Measurements from ENCODE around the gene OR5C1.
A peak's percentile ranks its signal among the peaks of the same experiment; 100 is the strongest.
"Not testable (repeated sequence)": the region's sequence is repeated elsewhere in the genome, so short reads cannot be mapped to it uniquely, and the experiment has no call there.

Gene OR5C1

DNA sequence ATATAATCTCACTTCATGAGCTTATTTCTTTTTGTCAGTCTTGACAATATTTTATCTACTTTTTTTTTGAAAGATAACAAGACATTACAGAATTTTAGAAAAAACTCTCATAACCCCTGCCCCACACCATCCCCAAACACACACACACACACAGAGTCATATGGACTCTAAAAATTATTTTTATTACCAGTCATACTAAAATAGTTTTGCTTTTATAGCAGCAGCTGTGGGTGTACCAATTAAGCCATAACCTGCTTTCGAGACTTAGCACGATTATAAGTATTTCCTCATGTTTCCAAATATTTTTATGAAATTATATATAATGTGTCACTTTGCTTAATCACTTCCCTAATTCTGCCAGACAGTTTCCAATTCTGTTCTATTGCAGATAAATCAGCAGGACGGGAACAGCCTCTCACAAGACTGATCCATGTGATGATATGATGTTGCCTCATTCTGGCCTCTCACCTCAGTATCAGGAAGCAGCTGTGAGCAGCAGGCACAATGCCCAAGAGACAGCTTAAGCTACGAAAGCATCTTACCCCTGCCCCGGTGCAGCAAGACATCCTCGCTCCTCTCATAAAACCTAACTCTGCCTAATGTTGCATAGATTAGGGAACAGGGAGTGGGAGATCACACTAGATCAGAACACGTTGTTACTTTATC, 32.7 kb downstream of the OR5C1 start:
- TF ChIP-seq, protein P1, sequence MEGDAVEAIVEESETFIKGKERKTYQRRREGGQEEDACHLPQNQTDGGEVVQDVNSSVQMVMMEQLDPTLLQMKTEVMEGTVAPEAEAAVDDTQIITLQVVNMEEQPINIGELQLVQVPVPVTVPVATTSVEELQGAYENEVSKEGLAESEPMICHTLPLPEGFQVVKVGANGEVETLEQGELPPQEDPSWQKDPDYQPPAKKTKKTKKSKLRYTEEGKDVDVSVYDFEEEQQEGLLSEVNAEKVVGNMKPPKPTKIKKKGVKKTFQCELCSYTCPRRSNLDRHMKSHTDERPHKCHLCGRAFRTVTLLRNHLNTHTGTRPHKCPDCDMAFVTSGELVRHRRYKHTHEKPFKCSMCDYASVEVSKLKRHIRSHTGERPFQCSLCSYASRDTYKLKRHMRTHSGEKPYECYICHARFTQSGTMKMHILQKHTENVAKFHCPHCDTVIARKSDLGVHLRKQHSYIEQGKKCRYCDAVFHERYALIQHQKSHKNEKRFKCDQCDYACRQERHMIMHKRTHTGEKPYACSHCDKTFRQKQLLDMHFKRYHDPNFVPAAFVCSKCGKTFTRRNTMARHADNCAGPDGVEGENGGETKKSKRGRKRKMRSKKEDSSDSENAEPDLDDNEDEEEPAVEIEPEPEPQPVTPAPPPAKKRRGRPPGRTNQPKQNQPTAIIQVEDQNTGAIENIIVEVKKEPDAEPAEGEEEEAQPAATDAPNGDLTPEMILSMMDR (IDR thresholded peaks at IDR 0.05; ENCODE audit: low read depth, low read length), result no peak
- H3K4me3 ChIP-seq (ENCODE audit: low read depth, low read length), result no peak overlapping the region

GRCh38 chr9:122822056-122822455, 33.3 kb downstream of the OR5C1 start:
- TF ChIP-seq, protein P1 (IDR thresholded peaks at IDR 0.05; ENCODE audit: low read depth, low read length), result no peak
- no peak overlapping the region for H3K4me3 ChIP-seq (ENCODE audit: low read depth, low read length)

DNA sequence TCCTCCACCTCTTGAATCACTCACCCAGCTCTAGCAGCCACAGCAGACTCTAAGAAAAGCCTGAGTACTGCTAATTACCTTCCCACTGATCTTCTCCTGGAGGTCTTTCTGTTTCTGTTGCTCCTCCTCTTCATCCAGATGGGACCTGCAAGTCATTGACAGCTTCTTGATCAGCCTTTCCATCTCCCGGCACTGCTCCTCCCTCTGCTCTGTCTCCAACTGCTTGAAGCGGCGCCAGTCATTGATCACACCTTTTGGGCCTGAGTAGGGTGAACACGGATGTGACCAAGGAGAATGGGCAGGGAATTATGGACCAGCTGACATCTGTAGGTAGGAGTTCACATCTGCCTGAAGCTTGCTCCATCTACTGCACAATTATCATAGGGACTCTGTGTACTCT, 34.2 kb downstream of the OR5C1 start:
- no peak overlapping the region for H3K4me3 ChIP-seq (ENCODE audit: low read depth, low read length)
- TF ChIP-seq, protein P1 (IDR thresholded peaks at IDR 0.05; ENCODE audit: low read depth, low read length), result no peak

DNA sequence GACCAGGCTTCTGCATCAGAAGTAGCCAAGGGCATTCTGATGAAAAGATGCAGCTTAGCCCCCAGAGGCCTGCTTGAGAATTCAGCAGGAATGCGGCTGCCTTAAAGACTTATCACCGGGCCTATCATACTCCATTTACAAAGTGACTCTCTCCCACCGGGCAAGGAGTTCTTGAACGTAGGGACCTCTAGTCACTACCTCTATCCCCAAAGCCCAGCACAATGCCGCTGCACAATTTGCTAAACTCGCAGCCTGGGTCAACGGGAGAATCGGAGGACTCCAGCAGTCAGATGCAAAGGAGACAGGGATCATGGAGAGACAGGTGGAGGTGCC, 39.0 kb downstream of the OR5C1 start:
- TF ChIP-seq, protein P1 (IDR thresholded peaks at IDR 0.05; ENCODE audit: low read depth, low read length), result no peak
- H3K4me3 ChIP-seq (ENCODE audit: low read depth, low read length), result peak overlapping the region; percentile 96

GRCh38 chr9:122828965-122829284, 40.2 kb downstream of the OR5C1 start:
- peak overlapping the region; percentile 96 for H3K4me3 ChIP-seq (ENCODE audit: low read depth, low read length)

DNA sequence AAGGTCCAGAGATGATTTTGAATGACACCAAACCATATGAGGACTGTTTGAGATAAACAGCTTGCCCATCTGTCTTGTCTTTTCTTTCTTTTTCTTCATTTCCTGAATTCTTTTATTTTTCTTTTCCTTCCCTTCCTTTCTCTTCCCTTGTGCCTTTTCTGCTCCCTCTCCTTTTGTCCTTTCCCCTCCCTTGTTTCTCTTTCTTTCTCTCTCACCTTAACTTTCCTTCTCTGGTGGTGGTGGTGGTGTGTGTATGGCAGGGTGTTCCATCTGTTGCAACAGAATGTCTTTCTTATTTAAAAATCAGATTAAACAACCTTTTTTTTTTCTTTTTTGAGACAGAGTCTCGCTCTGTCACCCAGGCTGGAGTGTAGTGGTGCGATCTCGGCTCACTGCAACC, 43.5 kb downstream of the OR5C1 start:
- TF ChIP-seq, protein P1 (IDR thresholded peaks at IDR 0.05; ENCODE audit: low read depth, low read length), result no peak
- H3K4me3 ChIP-seq (ENCODE audit: low read depth, low read length), result no peak overlapping the region

- H3K4me3 ChIP-seq (ENCODE audit: low read depth, low read length), result no peak overlapping the region
- TF ChIP-seq, protein P1 (IDR thresholded peaks at IDR 0.05; ENCODE audit: low read depth, low read length), result no peak
These were observed 46.6 kb downstream of the OR5C1 start for GRCh38 chr9:122835313-122835731.

GRCh38 chr9:122837266-122837850, 48.6 kb downstream of the OR5C1 start:
- TF ChIP-seq, protein P1 (IDR thresholded peaks at IDR 0.05; ENCODE audit: low read depth, low read length), result no peak
- H3K4me3 ChIP-seq (ENCODE audit: low read depth, low read length), result no peak overlapping the region

DNA sequence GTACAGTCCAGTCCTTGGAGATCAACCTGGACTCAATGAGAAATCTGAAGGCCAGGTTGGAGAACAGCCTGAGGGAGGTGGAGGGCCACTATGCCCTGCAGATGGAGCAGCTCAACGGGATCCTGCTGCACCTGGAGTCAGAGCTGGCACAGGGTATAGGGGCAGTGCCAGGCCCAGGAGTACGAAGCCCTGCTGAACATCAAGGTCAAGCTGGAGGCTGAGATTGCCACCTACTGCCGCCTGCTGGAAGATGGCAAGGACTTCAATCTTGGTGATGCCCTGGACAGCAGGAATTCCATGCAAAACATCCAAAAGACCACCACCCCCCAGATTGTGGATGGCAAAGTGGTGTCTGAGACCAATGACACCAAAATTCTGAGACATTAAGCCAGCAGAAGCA, 49.7 kb downstream of the OR5C1 start:
- H3K4me3 ChIP-seq (ENCODE audit: low read depth, low read length), result not testable (repeated sequence)

All from WI38 (cell line).